ENCODE data around the gene CACNA1E. TPM values are rescaled to one million over a fixed set of nuclear protein-coding genes. Genes with fewer than 3 reads are reported as not detected.

CACNA1E gene
- total and polyA plus RNA-seq, 2 donors = 0.01 to 0.79 TPM

GRCh38 chr1:181545395-181545794 lies 62.1 kb downstream of the CACNA1E start:
- H3K4me1 ChIP-seq (ENCODE audit: insufficient read depth) = no peaks in the 10 kb centered on the region
- H3K36me3 ChIP-seq (ENCODE audit: insufficient read depth) = no peaks in the 10 kb centered on the region
- no peak overlapping the region for H3K4me3 ChIP-seq (ENCODE audit: low read depth, low read length)
- H3K27ac ChIP-seq (ENCODE audit: low read depth) = no peak overlapping the region
- 56% methylated on average over 4 of the region's 4 CpGs for WGBS
- no peak for DNase-seq (ENCODE audit: extremely low spot score)

DNA sequence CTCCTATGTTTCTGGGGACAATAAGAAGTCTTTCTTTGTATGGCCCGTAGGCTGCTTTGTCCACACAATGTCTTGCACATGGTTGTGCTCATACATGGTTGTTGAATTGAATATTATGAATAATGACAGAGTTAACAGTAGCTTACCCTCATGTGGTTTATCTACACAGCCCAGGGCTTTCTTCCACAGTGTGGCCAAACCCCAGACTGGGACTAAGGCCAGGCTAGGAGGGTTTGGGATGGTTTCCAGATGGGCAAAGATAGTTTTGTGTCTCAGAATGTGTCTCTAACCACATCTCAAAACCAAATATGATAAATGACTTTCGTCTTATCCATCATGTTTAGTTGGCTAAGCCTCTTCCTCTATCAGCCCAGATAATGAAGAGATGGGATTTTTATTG lies 65.2 kb downstream of the CACNA1E start:
- Histone ChIP-seq H3K27ac (ENCODE audit: low read depth) (no peak overlapping the region), H3K4me3 (ENCODE audit: low read depth, low read length) (no peak overlapping the region), H3K36me3 (ENCODE audit: insufficient read depth) (no peaks in the 10 kb centered on the region), H3K4me1 (ENCODE audit: insufficient read depth) (no peaks in the 10 kb centered on the region)
- 75% methylated on average over 2 of the region's 2 CpGs for WGBS
- no peak for DNase-seq (ENCODE audit: extremely low spot score)

DNA sequence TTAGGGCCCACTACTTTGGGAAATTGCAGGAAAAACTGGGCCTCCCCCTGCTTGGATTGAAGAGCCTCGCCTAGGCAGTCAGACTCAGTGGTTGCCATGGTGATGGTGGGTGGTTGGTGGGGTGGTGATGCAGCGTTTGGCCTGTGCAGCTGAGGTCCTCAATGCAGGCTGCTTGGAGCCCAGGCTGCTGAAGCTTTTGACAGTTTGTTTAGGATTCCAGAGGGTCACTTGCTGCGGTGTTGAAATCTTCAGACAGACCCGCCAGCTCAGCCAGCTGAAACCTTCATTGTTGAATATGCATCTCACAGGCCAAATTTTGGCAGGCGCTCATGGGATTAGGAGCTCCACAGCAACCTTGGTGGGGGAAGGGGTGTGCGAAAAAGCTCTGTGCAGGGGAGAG lies 67.9 kb downstream of the CACNA1E start:
- 18% methylated on average over 6 of the region's 6 CpGs for WGBS
- no peak overlapping the region for H3K27ac ChIP-seq (ENCODE audit: low read depth)
- no peak for DNase-seq (ENCODE audit: extremely low spot score)
- H3K4me3 ChIP-seq (ENCODE audit: low read depth, low read length) = no peak overlapping the region
- no peaks in the 10 kb centered on the region for H3K36me3 ChIP-seq (ENCODE audit: insufficient read depth)
- H3K4me1 ChIP-seq (ENCODE audit: insufficient read depth) = no peaks in the 10 kb centered on the region

GRCh38 chr1:181551754-181552153 lies 68.4 kb downstream of the CACNA1E start:
- 67% methylated on average over 3 of the region's 3 CpGs for WGBS
- H3K36me3 ChIP-seq (ENCODE audit: insufficient read depth) = no peaks in the 10 kb centered on the region
- H3K27ac ChIP-seq (ENCODE audit: low read depth) = no peak overlapping the region
- no peaks in the 10 kb centered on the region for H3K4me1 ChIP-seq (ENCODE audit: insufficient read depth)
- DNase-seq (ENCODE audit: extremely low spot score) = no peak
- no peak overlapping the region for H3K4me3 ChIP-seq (ENCODE audit: low read depth, low read length)

GRCh38 chr1:181554465-181554864 lies 71.1 kb downstream of the CACNA1E start:
- 39% methylated on average over 4 of the region's 4 CpGs for WGBS
- no peaks in the 10 kb centered on the region for H3K4me1 ChIP-seq (ENCODE audit: insufficient read depth)
- no peak overlapping the region for H3K4me3 ChIP-seq (ENCODE audit: low read depth, low read length)
- DNase-seq (ENCODE audit: extremely low spot score) = no peak
- no peak overlapping the region for H3K27ac ChIP-seq (ENCODE audit: low read depth)
- no peaks in the 10 kb centered on the region for H3K36me3 ChIP-seq (ENCODE audit: insufficient read depth)

DNA sequence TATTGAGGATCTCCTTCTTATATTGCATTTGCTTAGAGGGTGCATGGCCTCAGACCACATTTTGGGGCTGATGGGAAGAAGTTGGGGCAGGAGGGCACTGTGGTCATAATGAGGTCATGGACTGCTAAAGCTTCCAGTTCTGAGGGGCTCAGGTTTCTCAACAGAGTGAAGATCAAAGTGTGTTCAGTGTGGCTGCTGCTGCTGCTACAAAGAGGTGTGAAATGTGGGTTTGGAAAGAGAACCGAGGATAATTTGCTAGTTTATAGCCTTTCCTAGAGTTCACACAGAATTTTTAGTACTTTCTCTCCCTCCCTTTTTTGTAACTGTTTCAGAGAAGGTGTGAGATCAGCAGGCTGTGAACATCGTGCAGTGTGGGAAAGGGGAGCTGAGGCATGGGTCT lies 73.3 kb downstream of the CACNA1E start:
- Histone ChIP-seq H3K4me3 (ENCODE audit: low read depth, low read length) (no peak overlapping the region), H3K4me1 (ENCODE audit: insufficient read depth) (no peaks in the 10 kb centered on the region), H3K36me3 (ENCODE audit: insufficient read depth) (no peaks in the 10 kb centered on the region), H3K27ac (ENCODE audit: low read depth) (no peak overlapping the region)
- WGBS = 52% methylated on average over 2 of the region's 2 CpGs
- DNase-seq (ENCODE audit: extremely low spot score) = no peak

- H3K27ac ChIP-seq (ENCODE audit: low read depth) = no peak overlapping the region
- no peak for DNase-seq (ENCODE audit: extremely low spot score)
- no peaks in the 10 kb centered on the region for H3K36me3 ChIP-seq (ENCODE audit: insufficient read depth)
- WGBS = 59% methylated on average over 4 of the region's 4 CpGs
- H3K4me3 ChIP-seq (ENCODE audit: low read depth, low read length) = no peak overlapping the region
- no peaks in the 10 kb centered on the region for H3K4me1 ChIP-seq (ENCODE audit: insufficient read depth)
Observed at GRCh38 chr1:181557313-181557712, 74.0 kb downstream of the CACNA1E start.

DNA sequence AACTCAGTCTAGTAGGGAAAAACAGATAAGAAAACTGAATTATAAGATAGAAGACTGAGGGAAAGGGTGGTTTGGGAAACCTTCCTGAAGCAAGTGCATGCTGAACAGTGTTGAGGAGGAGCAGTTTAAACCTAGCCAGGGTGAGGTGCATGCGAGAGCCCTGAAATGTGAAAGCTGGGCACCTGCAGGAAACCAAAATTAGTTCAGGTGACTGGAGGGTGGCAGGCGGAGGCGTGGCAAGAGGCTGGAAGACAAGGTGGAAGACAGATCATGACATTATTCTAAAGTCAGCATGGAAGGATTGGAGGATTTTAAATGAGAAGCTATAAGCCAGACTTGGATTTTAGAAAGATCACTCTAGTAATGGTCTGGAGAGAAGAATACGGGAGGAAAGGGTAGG lies 75.1 kb downstream of the CACNA1E start:
- WGBS = 94% methylated on average over 4 of the region's 4 CpGs
- H3K27ac ChIP-seq (ENCODE audit: low read depth) = no peak overlapping the region

DNA sequence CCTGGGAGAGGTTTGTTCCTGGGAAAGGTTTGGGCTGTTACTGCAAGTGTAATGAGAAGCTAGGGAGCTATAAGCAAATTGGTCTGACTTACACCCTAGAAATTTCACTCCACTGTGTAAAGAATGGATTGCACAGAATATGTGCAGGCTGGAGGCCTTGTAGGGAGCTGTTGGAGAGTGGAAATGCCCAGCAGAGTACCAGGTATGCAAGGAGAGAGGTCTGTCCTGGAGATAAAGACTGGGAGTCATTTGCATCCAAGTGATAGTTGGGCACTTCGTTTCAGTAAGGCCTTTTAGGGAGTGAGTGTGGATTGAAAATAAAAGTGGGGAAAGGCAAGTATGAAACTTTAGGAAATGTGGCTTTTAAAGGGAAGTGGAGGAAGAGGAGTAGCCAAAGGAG lies 75.8 kb downstream of the CACNA1E start:
- DNase-seq (ENCODE audit: extremely low spot score) = no peak
- Histone ChIP-seq H3K4me3 (ENCODE audit: low read depth, low read length) (no peak overlapping the region), H3K4me1 (ENCODE audit: insufficient read depth) (no peaks in the 10 kb centered on the region), H3K36me3 (ENCODE audit: insufficient read depth) (no peaks in the 10 kb centered on the region), H3K27ac (ENCODE audit: low read depth) (no peak overlapping the region)
- WGBS = 21% methylated on average over 1 of the region's 1 CpG

More for the DNA sequence above, 75.1 kb downstream of the CACNA1E start:
- H3K4me1 ChIP-seq (ENCODE audit: insufficient read depth) = no peaks in the 10 kb centered on the region
- DNase-seq (ENCODE audit: extremely low spot score) = no peak
- no peak overlapping the region for H3K4me3 ChIP-seq (ENCODE audit: low read depth, low read length)
- H3K36me3 ChIP-seq (ENCODE audit: insufficient read depth) = no peaks in the 10 kb centered on the region

- H3K4me1 ChIP-seq (ENCODE audit: insufficient read depth) = no peaks in the 10 kb centered on the region
- no peaks in the 10 kb centered on the region for H3K36me3 ChIP-seq (ENCODE audit: insufficient read depth)
- no peak overlapping the region for H3K4me3 ChIP-seq (ENCODE audit: low read depth, low read length)
- H3K27ac ChIP-seq (ENCODE audit: low read depth) = no peak overlapping the region
- no peak for DNase-seq (ENCODE audit: extremely low spot score)
- 87% methylated on average over 4 of the region's 4 CpGs for WGBS
Observed at GRCh38 chr1:181562395-181562794, 79.1 kb downstream of the CACNA1E start.

GRCh38 chr1:181568736-181569135 lies 85.4 kb downstream of the CACNA1E start:
- no peaks in the 10 kb centered on the region for H3K36me3 ChIP-seq (ENCODE audit: insufficient read depth)
- no peak for DNase-seq (ENCODE audit: extremely low spot score)
- WGBS = 87% methylated on average over 4 of the region's 4 CpGs
- H3K27ac ChIP-seq (ENCODE audit: low read depth) = no peak overlapping the region
- no peak overlapping the region for H3K4me3 ChIP-seq (ENCODE audit: low read depth, low read length)
- H3K4me1 ChIP-seq (ENCODE audit: insufficient read depth) = no peaks in the 10 kb centered on the region

DNA sequence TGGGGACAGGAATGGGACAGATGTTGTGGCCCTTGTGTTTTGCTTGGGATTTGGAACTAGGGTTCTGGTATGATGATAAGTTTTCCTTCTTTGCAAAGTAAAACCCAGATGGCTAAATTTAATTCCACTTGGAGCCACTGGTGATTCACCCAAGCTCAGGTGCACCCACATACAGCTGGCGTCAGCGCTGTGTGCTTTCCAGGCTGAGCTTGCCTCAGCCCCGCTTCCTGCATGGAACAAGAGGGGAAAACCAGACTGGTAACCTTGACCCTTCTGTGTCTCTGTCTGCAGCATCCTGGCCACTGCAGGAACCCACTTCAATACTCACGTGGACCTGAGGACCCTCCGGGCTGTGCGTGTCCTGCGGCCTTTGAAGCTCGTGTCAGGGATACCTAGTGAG lies 94.2 kb downstream of the CACNA1E start:
- 88% methylated on average over 8 of the region's 8 CpGs for WGBS
- no peak for DNase-seq (ENCODE audit: extremely low spot score)
- Histone ChIP-seq H3K36me3 (ENCODE audit: insufficient read depth) (no peaks in the 10 kb centered on the region), H3K27ac (ENCODE audit: low read depth) (no peak overlapping the region), H3K4me3 (ENCODE audit: low read depth, low read length) (no peak overlapping the region), H3K4me1 (ENCODE audit: insufficient read depth) (no peaks in the 10 kb centered on the region)

DNA sequence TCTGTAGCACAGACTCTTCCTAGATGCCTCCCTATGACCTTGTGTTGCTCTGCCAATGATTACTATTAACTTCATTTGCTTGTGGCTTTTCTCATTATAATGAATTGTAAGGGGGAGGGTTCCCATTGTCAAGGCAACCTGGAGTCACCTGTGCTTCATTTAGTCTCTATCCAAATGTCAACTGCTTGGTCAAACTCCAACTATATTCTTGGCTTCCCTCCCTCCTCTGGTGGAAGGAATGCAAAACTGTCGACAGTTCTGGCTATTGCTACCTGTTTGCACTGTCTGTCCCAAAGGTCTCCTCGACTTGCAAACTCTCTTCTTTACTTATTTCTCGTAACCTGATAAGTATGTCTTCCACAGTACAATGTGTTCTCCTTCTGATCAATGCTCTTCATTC lies 100.3 kb downstream of the CACNA1E start:
- no peak for DNase-seq (ENCODE audit: extremely low spot score)
- Histone ChIP-seq H3K4me3 (ENCODE audit: low read depth, low read length) (no peak overlapping the region), H3K4me1 (ENCODE audit: insufficient read depth) (no peaks in the 10 kb centered on the region), H3K27ac (ENCODE audit: low read depth) (no peak overlapping the region), H3K36me3 (ENCODE audit: insufficient read depth) (no peaks in the 10 kb centered on the region)
- 53% methylated on average over 3 of the region's 3 CpGs for WGBS

- Histone ChIP-seq H3K36me3 (ENCODE audit: insufficient read depth) (no peaks in the 10 kb centered on the region), H3K4me3 (ENCODE audit: low read depth, low read length) (no peak overlapping the region), H3K4me1 (ENCODE audit: insufficient read depth) (no peaks in the 10 kb centered on the region), H3K27ac (ENCODE audit: low read depth) (no peak overlapping the region)
- 82% methylated on average over 10 of the region's 10 CpGs for WGBS
- no peak for DNase-seq (ENCODE audit: extremely low spot score)
Observed at GRCh38 chr1:181587870-181588438, 104.6 kb downstream of the CACNA1E start.

DNA sequence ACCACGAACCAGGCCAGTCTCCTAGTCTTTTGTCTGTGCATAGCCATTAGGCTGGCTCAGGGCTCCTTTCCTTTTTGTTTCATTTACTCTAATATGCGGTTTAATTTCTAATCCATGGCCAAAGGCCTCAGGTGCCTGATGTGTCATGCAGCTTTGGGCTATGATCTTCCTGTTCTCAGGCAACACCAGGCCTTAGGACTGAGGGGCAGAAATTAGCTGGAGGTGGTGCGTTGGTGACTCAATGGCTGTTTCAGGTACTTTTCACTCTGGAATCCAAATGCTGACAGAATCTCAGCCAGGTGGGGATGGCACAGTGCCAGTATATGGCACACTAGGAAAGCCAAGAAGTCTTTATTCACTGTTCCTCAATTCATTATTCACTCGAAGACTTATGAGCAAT lies 105.3 kb downstream of the CACNA1E start:
- no peak overlapping the region for H3K4me3 ChIP-seq (ENCODE audit: low read depth, low read length)
- WGBS = 89% methylated on average over 4 of the region's 4 CpGs
- H3K36me3 ChIP-seq (ENCODE audit: insufficient read depth) = no peaks in the 10 kb centered on the region
- no peaks in the 10 kb centered on the region for H3K4me1 ChIP-seq (ENCODE audit: insufficient read depth)
- no peak for DNase-seq (ENCODE audit: extremely low spot score)
- no peak overlapping the region for H3K27ac ChIP-seq (ENCODE audit: low read depth)

All from urinary bladder (tissue), 4 donors.